AG09319 (cell line): Measurements from ENCODE around the gene FBXO8.

Source experiments
- DNase-seq: peaks from one replicate; pipeline ENCODE4 v3.0.0-alpha.2; 2010; ENCODE audit warnings: low read depth; ENCODE audit errors: extremely low read depth
- TF ChIP-seq, protein P1 (sequence below): IDR thresholded peaks from 2 replicates; pipeline ENCODE4 v1.5.1; 2011; ENCODE audit warnings: low read depth, mild to moderate bottlenecking, inconsistent platforms, low read length, moderate library complexity

Gene FBXO8

DNA sequence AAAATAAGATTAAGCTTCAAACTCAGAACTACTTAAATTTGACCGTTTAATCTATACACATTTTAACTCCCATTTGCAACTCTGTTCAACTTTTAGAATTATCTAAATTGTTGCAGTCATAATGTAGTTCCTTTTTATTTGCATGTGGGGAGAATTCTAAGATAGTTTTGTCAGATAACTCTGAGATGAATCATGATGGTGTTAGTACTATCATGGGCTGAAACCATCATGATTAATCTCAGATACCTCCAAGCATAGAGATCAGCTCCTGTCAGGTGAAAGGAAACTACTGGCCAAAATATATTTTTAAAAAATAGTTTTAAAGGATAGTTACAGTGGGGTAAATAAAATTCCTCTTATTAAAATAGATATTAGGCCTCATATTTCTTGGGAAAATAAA lies 39.0 kb downstream of the FBXO8 start:
- TF ChIP-seq, protein P1, sequence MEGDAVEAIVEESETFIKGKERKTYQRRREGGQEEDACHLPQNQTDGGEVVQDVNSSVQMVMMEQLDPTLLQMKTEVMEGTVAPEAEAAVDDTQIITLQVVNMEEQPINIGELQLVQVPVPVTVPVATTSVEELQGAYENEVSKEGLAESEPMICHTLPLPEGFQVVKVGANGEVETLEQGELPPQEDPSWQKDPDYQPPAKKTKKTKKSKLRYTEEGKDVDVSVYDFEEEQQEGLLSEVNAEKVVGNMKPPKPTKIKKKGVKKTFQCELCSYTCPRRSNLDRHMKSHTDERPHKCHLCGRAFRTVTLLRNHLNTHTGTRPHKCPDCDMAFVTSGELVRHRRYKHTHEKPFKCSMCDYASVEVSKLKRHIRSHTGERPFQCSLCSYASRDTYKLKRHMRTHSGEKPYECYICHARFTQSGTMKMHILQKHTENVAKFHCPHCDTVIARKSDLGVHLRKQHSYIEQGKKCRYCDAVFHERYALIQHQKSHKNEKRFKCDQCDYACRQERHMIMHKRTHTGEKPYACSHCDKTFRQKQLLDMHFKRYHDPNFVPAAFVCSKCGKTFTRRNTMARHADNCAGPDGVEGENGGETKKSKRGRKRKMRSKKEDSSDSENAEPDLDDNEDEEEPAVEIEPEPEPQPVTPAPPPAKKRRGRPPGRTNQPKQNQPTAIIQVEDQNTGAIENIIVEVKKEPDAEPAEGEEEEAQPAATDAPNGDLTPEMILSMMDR: no peak
- DNase-seq: no peak

DNA sequence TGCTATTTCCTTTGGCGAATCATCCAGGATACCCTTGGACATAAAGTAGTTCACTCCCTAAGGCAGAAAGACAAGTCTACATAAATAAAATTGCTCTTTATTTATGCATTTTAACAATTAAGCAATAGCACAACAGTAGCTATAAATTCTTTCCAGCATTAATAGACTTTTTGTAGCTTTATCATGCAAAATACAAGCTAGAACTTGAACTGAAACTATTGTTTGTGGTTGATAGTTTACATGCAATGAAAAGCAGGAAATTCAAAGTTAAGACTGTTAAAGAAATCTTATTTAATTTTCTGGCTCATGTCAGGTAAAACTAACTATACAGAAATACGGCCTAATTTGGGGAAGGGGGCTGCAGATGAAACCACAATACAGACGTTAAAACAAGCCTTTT lies 42.3 kb downstream of the FBXO8 start:
- no peak for DNase-seq
- TF ChIP-seq, protein P1: no peak

DNA sequence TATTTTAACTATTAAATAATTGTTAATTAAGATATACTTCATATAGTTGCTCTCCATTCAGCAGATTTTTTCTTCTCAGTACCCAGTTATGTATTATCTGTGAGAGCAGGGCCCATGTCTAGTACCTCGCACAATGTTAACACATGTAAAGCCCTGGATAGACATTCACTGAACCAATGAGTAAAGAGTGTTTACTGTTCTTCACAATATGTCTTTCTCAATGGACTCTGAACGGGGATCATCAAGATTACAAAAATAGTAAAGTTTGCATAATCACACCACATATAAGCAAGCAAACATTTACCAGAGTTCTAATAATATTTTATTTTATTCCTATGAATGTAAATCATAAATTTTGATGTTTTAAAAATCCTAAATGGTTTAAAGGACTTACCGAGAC lies 47.1 kb downstream of the FBXO8 start:
- TF ChIP-seq, protein P1: no peak
- DNase-seq: no peak

DNA sequence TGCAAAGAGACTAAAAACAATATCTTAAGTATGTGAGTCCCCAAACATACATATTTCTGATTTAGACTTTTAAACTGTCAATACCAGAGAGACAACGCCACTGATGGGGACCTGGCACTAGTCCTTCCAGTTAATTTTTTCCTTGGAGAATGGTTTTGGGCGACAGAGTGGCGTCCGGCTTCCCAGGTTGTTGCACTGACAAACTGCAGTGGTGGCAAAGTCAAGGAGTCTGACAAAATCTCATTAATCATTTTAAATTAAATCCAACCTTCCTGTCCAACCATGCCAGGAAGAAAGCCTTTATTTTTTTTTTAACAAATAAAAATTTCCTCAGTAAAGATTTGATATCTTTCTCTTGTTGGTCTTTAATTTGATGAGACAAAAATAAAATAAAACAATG lies 52.8 kb downstream of the FBXO8 start:
- no peak for DNase-seq
- TF ChIP-seq, protein P1: no peak

DNA sequence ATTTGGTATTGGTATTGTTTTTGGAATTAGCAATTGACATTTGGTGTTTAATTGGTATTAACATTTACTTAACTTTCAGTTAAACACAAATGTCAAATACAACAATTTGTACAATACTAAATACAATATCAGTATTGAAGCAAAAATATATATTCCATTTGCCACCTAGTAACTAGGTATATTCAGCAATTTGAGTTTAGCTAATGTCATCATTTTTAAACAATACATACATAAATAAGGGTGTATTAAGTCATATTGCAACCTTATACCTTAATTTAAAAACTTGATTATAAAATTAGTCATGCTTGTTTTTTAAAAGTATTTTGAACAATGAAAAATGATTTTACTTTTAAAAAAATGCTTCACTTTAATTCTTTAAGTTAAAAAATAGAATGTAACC lies 53.3 kb downstream of the FBXO8 start:
- DNase-seq: no peak
- TF ChIP-seq, protein P1: no peak

DNA sequence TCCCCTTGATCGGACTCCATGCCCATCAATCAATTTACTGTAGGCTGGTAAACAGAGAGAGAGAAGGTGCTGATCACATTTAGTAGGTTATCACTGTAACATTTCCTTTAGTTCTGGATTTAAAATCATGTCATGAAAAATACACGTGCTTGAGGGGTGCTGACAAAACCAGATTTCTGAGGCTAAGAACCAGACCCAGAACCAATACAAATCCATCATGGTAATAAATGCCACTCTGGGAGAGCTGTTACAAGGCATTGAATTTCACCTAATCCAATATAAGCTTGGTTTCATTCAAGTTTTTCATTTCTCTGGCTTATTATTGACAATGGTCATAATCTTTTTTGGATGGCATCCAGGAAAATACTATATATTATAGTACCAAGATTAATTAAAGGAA lies 54.5 kb downstream of the FBXO8 start:
- no peak for DNase-seq
- TF ChIP-seq, protein P1: no peak

DNA sequence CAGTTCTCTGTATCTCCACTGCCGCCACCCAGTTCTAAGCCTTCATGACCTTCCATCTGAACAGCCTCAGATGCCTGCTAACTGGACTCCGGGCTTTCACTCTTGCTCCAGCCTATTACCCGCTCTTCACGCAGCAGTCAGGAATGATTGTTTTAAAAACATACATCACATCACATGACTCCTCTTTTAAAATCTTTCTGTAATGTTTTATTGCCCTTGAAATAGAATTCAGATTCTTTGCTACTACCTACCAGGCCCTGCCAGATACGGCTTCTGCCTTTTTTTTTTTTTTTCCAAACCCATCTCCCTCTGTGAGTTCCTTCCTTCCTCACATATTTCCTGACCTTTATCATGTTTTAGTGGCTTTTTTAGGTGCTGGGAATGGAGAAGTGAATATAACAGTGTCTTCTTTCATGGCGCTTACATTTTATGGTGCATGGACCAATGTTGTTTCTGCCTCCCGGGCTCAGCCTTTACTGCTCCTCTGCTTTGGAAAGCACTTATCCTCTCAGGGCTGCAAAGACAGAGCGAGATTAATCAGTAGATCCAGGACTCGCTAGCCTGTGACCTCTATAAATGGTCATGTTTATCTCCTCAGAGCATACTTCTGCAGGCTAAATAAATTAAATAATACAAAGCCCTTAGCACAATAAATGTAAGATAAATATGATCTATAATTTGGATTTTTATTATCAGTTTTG lies 58.0 kb downstream of the FBXO8 start:
- no peak for DNase-seq
- TF ChIP-seq, protein P1: no peak
